K562 (cell line): ENCODE results near the gene SGMS1.

ENCODE experiments used
- ARHGAP35 ChIP-seq: fragments of 450-650 bp; IDR thresholded peaks from 2 replicates; pipeline ENCODE4 v1.6.1; 2018; ENCODE audit not compliant: partially characterized antibody
- JUN ChIP-seq, 2 experiments: sonication (generic) in 1 of 2; formaldehyde crosslinking in 1 of 2; IDR thresholded peaks; 2 replicates each; pipeline versions ENCODE4 v1.6.1 to v1.8.0; 2012 to 2022; ENCODE audit warnings: borderline replicate concordance in 2 of 2, mild to moderate bottlenecking in 2 of 2, improper control_type of control experiment in 1 of 2, low read depth in 1 of 2, low read length in 1 of 2, missing genetic modification reagents in 1 of 2
- KDM5B ChIP-seq: fragments of 200-600 bp; sonication (generic); IDR thresholded peaks from 2 replicates; pipeline ENCODE4 v1.6.1; 2012; ENCODE audit warnings: low read depth, mild to moderate bottlenecking, moderate library complexity, low read length, control low read depth, inconsistent platforms; ENCODE audit not compliant: insufficient replicate concordance
- MEIS2 ChIP-seq: fragments of 450-650 bp; IDR thresholded peaks from 2 replicates; pipeline ENCODE4 v1.6.1; 2014; ENCODE audit warnings: mild to moderate bottlenecking; ENCODE audit not compliant: partially characterized antibody
- MTA3 ChIP-seq: fragments of 450-650 bp; formaldehyde crosslinking; IDR thresholded peaks from 2 replicates; pipeline ENCODE4 v1.6.1; 2017; ENCODE audit warnings: mild to moderate bottlenecking, borderline replicate concordance
- RBM14 ChIP-seq: fragments of 200-400 bp; formaldehyde crosslinking; IDR thresholded peaks from 2 replicates; pipeline ENCODE4 v1.6.1; 2018; ENCODE audit warnings: low read depth, mild to moderate bottlenecking, low read length, moderate library complexity, borderline replicate concordance; ENCODE audit not compliant: insufficient read depth
- SMC3 ChIP-seq: conservative IDR thresholded peaks from 2 replicates; pipeline ENCODE4 v1.6.1; 2011; ENCODE audit warnings: low read depth, low read length, improper control_type of control experiment; ENCODE audit not compliant: insufficient read depth
- TAF1 ChIP-seq: IDR thresholded peaks from 2 replicates; pipeline ENCODE4 v1.6.1; 2011; ENCODE audit warnings: mild to moderate bottlenecking, low read length, moderate library complexity; ENCODE audit not compliant: insufficient read depth, control insufficient read depth, severe bottlenecking; ENCODE audit errors: extremely low read depth
- ZNF764 ChIP-seq: fragments of 250-450 bp; sonication (Bioruptor Pico); IDR thresholded peaks from 2 replicates; pipeline ENCODE4 v1.4.0; 2020; ENCODE audit warnings: low read depth, mild to moderate bottlenecking, moderate library complexity
- TF ChIP-seq, protein P1 (sequence below): sonication (generic); formaldehyde crosslinking; IDR thresholded peaks from 2 replicates; pipeline ENCODE4 v1.8.1; 2023; ENCODE audit warnings: mild to moderate bottlenecking, missing genetic modification reagents
- TF ChIP-seq, protein P2 (sequence below), 3 experiments: IDR thresholded peaks in 2 of 3; conservative IDR thresholded peaks in 1 of 3; 2 replicates each; pipeline ENCODE4 v1.5.1; 2011 to 2012; ENCODE audit warnings: low read length in 3 of 3, mild to moderate bottlenecking in 3 of 3, control low read depth in 2 of 3, improper control_type of control experiment in 1 of 3, inconsistent platforms in 1 of 3, low read depth in 1 of 3, mixed read lengths in 1 of 3, moderate library complexity in 1 of 3; ENCODE audit not compliant: insufficient read depth in 2 of 3

DNA sequence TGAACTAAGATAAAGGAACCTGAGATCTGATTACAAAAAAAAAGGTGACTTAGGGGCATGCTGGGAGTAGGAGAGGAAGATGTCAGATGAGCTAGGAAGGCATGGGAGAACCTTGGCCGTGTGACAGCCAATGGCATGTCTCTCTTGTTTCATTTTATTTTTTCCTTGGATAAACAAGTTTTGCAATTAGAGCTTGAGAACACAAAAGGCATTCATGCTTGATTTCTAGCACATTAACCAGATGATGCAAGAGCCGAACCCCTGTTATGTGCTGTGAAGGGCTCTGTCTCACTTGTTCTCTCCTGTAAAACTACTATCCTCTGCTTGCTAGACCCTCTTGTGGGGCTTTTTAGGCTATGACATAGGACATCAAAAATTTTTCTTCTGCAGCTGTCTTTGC, 238.1 kb downstream of the SGMS1 start:
- TF ChIP-seq, protein P1, sequence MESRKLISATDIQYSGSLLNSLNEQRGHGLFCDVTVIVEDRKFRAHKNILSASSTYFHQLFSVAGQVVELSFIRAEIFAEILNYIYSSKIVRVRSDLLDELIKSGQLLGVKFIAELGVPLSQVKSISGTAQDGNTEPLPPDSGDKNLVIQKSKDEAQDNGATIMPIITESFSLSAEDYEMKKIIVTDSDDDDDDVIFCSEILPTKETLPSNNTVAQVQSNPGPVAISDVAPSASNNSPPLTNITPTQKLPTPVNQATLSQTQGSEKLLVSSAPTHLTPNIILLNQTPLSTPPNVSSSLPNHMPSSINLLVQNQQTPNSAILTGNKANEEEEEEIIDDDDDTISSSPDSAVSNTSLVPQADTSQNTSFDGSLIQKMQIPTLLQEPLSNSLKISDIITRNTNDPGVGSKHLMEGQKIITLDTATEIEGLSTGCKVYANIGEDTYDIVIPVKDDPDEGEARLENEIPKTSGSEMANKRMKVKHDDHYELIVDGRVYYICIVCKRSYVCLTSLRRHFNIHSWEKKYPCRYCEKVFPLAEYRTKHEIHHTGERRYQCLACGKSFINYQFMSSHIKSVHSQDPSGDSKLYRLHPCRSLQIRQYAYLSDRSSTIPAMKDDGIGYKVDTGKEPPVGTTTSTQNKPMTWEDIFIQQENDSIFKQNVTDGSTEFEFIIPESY (CRISPR knock-in tag), result no peak
- TF ChIP-seq RBM14, result no peak
- no peak for TF ChIP-seq SMC3
- TF ChIP-seq JUN (IDR thresholded peaks at IDR 0.05; ENCODE audit: borderline replicate concordance, low read depth, low read length), result no peak
- TF ChIP-seq JUN (CRISPR knock-in tag; IDR thresholded peaks at IDR 0.05; ENCODE audit: borderline replicate concordance), result no peak
- TF ChIP-seq TAF1, result no peak
- TF ChIP-seq, protein P2, sequence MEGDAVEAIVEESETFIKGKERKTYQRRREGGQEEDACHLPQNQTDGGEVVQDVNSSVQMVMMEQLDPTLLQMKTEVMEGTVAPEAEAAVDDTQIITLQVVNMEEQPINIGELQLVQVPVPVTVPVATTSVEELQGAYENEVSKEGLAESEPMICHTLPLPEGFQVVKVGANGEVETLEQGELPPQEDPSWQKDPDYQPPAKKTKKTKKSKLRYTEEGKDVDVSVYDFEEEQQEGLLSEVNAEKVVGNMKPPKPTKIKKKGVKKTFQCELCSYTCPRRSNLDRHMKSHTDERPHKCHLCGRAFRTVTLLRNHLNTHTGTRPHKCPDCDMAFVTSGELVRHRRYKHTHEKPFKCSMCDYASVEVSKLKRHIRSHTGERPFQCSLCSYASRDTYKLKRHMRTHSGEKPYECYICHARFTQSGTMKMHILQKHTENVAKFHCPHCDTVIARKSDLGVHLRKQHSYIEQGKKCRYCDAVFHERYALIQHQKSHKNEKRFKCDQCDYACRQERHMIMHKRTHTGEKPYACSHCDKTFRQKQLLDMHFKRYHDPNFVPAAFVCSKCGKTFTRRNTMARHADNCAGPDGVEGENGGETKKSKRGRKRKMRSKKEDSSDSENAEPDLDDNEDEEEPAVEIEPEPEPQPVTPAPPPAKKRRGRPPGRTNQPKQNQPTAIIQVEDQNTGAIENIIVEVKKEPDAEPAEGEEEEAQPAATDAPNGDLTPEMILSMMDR (IDR thresholded peaks at IDR 0.05 in 2 of 3, conservative IDR thresholded peaks at IDR 0.05 in 1 of 3; ENCODE audit: insufficient read depth in 2 of 3, low read depth in 1 of 3, low read length in 3 of 3), result no peak
- no peak for TF ChIP-seq KDM5B
- no peak for TF ChIP-seq ZNF764 (CRISPR knock-in tag)
- TF ChIP-seq ARHGAP35, result no peak
- no peak for TF ChIP-seq MEIS2
- no peak for TF ChIP-seq MTA3
